T-helper 2 cell (primary cell): ENCODE measurements around the gene NUP50.

Experiments used
- DNase-seq, 5 experiments: peaks; one replicate each; pipeline versions ENCODE4 v3.0.0 to v3.0.0-alpha.2; 2012 to 2022

Gene NUP50

DNA sequence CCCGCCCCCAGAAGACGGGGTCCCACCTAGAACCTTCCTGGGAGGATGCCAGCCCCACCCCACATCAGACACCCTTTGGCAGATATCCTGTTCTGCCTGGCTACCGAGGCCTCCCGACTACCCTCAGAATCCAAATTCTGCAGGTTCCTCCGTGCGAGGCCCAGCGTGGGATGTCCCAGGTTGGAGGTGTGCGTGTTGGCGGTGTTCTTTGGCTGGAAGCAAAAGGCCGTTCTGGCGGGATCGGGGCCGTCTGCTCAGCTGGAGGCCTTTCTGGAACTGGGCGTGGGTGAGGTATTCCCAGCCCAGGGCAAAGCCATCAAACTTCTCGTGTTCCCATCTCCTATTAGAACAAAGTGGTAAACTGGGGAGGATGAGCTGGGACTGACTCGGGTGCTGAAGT, 32.6 kb downstream of the NUP50 start:
- DNase-seq = no peak

DNA sequence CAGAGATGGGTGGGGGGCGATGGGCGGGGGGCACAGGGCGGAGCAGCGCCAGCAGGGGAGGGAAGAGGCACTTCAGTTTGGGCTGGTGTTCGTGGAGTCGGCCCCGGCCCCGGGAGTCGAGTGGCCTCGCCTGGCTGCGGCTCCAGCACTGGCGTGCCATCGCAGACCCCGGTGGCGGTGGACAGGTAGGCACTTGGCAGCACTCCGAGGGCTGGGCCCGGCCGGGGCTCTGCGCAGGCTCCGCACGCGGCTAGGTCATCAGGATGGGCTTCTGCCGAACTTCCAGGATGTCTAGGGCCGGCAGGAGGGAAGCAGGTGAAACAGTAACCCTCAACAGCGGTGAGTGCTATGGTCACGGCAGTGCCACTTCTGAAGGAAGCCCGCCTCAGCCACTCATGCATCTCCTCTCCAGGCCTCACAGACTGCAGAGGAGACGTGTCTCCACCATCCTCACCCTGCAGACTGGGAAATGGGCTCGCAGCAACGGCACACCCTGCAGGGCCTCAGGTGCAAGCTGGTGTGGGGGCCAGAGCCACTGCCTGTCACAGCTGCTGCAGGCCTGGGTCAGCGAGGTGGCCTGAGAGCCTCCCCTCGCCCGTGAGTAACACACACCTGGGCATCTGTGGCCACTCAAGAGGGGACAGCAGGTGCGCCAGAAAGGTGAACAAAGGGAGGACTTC, 33.3 kb downstream of the NUP50 start:
- no peak for DNase-seq

DNA sequence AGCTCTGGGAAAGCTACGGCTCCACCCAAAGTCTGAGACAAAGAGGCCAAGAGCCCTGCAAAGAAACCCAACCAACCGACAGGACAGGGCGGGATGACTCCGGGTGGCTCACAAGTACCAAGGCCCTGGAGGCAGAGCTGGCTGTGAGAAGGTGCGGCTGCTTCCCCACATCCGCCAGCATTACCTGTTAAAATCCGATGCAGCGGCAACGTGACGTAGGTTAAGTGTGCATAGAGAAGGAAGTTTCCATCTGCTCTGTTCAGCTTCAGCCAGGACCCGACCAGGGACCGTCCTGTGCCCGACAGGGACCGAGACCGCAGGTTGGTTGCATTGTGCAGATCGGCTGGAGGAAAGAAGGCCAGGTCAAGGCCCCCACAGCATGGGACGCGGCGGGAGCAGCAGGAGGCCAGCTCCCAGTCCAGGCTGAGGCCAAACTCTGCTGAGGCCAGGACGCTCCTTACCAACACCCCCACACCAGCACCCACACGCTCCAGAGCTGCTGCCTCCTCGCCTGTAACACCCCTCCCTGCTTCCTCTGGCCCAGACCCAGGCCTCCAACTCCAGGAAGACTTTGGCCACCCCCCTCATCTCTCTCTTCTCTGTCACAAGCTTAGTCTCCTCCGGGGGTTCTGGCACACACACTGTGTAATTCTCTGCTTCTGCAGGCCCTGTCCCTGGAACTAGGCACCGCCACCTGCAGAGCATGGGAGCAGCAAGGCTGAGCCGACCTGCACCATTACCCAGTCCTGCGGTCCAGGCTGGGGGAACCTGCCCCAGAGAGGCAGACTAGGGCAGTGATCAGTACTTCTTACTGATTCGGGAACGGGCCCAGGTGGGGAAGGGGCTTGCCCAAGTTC, 34.1 kb downstream of the NUP50 start:
- DNase-seq = no peak

DNA sequence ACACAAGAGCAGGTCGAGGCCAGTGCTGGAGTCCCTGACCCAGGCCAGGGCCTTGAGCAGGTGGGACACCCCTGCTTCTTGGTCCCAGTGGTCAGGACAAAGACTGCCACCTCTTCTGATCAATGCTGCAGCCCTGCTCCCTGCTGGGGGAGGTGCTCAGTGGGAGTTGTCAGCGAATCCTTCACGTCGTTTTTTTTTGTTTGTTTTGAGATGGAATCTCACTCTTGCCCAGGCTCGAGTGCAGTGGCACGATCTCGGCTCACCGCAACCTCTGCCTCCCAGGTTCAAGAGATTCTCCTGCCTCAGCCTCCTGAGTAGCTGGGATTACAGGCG, 34.7 kb downstream of the NUP50 start:
- no peak for DNase-seq

DNA sequence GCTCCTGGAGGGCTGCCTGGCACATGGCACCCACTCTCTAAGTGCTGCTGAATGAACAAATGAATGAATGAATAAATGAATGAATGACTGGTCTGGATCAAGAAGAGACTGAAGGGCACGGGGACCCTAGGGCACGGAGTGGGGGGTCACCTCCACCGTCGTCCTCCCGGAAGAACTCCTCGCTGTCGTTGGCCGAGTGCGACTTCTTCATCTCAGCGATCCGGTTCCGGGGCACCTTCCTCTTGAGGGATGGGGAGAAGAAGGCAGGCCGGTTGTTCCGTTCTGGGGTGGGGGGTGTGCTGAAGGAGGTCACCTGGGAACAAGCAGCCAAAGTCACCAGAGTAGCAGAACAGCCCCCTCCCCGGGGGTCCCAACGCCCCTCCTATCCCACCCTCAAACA, 36.0 kb downstream of the NUP50 start:
- DNase-seq = no peak

DNA sequence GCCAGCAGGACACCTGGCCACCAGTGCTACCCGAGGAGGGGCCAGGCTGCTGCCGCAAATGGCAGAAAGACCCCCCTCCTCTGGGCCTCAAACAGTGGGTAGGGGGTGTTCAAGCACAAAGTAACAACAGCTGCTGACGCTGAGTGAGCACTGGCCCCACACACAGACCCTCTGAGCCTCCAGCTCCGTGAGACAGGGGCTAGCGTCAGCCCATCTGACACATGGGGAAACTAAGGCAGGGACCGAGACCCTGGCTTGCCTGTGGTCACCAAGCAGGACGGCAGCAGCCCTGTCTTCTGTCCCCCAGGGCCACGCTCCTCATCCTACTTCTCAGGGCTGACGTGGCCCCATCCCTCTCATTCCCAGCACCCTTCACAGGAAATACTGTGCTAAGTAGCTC, 36.5 kb downstream of the NUP50 start:
- DNase-seq = no peak

DNA sequence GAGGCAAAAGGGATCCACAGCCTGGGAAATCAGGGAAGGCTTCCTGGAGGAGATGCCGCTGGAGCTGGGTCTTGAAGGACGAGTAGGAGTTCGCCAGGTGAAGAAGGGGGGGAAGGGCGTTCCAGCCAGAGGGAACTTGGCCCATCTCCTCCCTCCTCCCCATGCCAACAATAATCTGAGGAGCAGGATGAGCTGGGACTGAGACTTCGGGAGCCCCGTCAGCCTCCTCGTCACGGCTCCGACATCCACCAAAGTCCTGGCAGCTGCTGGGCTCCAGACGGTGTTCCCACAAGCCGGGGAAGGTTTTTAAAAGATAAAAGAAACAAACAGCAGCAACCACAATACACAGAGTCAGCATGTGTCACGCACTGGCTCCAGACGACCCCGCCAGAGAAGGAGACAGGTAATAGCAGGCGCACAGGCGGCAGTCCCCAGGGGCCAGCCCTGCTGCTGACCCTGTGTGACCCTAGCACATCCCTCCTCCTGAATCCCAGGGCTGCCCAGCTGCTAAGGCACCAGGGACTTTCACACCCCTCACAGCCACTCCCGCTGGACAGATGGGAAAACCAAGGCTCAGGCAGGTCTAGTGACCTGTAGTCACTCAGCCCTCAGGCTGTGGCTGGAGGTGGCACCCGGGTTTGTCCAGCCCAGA, 37.3 kb downstream of the NUP50 start:
- no peak for DNase-seq

DNA sequence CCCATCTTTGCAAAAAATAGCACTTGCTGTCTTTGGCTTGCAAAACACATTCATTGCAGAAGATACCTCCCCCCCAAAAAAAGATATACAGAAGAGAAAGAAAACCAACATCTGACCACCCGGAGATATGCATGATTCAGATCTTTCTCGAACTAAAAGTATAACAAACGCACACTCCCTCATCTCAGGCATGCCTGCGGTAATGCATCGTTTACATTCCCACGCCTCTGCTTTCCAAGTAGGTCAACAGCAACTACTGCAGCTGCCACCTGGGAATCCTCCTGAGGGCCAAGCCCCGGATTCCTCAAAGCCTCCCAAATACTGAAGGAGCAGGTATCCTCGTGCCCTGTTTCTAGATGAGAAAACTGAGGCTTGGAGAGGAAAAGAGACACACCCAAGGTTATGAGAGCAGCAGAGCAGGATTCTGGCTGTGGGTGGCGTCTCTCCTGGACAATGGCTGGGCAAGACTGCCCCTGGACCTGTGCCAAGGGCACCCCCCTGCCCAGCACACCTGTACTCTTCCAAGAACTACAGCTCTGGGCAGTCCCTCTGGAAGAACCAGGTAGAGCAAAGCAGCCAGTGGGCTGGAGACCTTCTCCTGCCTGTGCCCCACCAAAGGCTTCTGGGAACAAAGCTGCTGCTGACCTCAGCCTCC, 38.1 kb downstream of the NUP50 start:
- DNase-seq = no peak

DNA sequence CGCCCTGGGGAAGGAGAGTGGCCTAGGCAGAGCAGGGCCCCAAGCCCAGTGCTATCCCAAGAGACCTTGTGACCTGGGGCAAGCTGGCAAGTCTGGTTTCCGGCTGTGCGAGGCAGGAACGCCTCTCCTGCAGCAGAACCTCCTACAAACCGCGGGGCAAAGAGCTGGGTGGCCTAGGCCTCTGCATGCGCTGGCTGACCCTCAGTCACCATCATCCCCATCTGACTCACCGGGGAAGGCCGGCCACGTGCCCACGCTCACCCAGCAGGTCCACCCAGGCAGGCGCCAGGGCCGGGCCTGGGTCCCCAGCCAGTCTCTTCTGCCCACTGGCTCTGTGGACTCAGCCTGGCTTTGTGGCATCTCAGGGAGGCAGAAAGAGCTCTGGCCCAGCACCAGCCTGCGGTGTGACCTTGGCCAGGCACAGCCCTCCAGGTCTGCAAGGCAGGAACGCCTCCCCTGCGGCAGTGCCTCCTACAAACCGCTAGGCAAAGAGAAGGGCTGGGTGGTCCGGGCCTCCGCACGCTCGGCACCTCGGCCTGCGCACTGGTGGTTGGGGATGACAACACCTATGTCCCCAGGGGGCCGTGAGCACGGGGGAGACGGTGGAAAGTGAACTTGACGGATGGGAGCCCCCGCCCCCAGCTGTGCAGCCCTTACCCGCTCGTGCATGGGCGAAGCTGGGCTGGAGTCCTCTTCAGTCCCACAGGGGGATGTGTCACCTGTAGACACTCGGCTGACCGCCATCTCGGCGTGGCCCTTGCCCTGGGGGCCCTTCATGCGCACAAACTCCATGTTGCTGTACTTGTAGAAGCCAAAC, 38.8 kb downstream of the NUP50 start:
- no peak for DNase-seq

DNA sequence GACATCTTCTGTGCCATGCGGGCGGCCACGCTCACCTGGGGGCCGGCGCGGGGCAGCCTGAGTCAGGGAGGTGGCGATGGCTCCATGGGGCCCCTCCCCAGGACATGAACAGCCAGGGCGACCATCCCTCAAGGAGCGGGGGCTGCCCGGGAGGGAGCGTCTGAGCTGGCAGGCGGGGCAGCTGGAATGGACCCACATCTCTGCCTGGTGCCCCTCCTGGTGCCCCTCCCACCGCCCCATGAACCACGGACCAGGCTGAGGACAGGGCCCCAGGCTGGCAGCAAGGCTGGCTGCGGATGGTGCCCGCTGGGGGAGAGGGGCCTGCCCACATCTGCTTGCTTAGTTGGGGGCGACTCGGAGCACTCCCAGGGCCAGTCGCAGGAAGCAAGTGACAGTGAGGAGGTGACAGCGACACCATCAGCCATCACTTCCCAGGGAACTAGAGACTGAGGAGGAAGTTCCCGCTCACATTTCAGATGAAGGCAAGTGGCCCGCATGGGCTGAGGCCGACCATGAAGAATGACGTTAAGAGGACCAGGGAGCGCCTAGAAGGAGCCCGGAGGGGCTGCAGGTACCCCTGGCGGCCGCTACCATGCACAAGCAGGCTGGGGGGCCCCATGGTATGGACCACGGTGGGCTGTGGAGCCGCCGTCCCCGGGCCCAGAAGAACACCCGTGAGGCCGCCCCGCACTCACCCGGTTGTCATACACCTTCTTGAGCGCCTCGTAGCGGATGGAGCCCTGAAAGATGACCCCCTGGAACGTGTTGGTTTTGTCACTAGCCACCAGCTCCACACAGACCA, 39.6 kb downstream of the NUP50 start:
- no peak for DNase-seq

DNA sequence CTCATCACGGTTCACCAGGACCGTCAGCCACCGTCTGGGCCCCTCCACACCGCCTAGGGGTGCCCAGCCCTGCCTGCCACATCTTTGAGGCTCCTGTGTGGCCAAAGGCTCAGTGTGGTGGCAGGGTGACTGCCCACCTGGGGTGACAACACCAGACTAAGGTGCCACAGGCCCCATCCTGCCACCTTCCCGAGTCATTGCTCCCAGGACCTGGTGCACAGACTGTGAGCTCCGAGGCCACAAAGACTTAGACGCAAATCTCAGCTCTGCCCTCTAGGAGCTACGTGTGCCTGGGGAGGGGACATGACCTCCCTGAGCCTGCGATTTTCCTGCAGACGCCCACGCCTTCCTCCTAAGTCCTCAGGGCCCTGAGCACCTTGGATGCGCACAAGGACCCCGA, 40.5 kb downstream of the NUP50 start:
- no peak for DNase-seq

DNA sequence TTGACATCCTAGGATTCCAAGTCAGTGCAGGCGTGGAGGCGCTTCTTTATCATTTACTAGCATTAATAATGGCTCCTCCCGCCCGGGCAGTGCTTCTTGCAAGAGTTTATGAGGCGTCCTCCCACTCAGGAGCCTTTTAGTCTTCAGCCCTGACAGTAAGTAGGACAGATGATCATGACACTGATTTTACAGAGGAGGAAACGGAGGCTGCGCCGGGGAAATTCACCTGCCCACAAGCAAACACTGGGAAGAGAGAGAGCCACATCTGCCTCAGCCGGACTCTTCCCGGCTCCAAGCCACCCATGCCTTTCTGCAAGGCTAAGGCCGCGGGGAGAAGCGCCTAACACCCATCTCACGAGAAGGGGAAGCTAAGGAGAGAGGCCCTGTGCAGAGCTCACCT, 41.1 kb downstream of the NUP50 start:
- no peak for DNase-seq

DNA sequence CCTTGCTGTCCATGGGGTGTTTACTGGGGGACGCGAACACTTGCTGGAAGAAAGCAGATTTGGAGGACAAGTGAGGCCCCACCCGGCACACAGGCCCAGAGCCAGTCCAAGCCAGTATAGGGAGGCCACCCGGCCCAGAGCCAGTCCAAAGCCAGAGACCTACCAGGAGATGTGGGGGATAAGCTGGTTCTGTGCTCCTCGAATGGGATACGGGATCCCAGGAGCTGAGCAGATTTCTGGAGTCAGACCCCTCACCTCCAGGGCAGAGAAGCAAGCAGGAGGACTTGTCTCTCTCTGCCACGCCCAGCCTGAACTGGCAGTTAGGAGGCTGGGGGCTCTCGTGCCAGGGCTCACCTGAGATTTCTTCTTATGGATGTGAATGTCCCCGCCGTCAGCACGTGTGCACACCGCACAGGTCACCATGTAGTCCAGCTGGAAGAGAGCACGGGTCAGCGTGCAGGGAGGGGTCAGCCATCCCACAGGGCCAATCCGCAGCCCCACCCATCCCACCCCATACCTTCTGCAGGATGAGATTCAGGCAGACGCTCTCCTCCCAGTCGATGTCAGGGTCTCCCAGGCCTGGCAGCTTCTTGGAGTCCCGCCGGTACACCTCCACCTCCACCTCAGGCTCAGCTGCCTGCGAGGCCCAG, 41.7 kb downstream of the NUP50 start:
- DNase-seq = no peak

DNA sequence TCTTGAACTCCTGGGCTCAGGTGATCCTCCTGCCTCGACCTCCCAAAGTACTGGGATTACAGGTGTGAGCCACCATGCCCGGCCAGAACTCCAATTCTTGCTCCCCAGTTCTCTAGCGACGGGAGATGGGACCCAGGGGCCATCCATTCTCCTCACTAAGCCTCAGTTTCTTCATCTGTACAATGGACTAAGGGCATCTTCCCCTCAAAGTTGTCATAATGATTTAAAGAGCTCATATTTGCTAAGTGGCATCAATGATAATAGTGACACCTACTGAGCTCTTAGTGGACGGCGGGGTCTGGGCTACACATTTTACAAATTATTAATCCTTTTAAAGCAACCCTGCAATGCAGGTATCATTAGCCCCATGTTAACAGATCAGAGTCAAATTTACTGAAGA, 42.5 kb downstream of the NUP50 start:
- DNase-seq = no peak

DNA sequence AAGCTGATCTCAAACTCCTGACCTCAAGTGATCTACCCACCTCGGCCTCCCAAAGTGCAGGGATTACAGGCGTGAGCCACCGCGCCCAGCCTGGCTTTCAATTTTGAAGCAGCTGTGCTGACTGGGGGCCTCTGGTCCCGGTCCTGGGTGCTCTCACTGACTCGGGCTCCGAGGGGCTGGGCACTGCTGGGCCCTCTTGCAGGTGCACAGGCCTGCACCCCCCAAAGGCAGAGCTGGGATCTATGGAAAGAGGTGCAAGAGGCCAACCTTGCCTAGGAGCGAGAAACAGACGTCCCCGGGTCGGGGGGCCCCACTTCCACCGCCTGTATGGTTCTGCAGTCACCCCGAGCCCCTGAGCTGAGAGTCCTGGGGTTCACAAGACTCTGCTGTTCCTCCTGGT, 43.8 kb downstream of the NUP50 start:
- DNase-seq = no peak

DNA sequence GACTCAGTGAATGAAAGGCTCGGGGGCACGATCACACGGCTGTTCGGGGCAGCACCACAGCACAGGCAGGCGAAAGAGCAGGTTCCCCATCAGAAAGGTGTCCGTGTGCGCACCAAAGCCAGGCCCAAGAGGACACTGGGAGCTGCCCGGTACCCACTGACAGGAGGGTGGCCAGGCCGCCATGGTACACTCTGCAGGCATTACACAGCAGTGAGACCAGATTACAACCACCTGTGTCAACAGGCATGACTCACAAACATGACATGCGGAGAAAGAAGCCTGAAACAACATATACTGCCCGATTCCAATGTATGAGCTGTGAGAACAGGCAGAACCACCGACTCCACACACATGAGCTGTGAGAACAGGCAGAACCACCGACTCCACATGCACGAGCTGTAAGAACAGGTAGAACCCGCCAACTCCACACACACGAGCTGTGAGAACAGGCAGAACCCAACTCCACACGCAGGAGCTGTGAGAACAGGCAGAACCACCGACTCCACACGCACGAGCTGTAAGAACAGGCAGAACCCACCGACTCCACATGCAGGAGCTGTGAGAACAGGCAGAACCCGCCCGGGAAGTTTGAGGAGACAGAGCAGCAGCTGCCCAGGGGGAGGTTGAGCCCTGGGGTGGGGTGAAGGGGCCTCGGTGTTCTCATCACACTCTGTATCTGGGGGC, 44.4 kb downstream of the NUP50 start:
- DNase-seq = no peak

DNA sequence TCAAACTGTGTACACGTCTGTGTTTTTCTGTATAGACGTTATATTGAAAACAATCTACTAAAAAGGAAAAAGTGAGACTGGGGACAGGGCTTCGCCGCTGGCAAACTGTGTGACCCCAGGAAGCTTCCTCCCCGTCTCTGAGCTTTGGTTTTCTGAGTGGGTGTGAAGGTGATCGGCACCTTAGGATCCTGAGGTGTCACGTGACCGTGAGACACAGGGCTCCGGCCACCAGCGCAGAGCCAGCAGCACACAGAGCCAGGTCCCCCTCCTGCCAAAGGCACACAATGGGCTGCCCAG, 44.9 kb downstream of the NUP50 start:
- DNase-seq = no peak

DNA sequence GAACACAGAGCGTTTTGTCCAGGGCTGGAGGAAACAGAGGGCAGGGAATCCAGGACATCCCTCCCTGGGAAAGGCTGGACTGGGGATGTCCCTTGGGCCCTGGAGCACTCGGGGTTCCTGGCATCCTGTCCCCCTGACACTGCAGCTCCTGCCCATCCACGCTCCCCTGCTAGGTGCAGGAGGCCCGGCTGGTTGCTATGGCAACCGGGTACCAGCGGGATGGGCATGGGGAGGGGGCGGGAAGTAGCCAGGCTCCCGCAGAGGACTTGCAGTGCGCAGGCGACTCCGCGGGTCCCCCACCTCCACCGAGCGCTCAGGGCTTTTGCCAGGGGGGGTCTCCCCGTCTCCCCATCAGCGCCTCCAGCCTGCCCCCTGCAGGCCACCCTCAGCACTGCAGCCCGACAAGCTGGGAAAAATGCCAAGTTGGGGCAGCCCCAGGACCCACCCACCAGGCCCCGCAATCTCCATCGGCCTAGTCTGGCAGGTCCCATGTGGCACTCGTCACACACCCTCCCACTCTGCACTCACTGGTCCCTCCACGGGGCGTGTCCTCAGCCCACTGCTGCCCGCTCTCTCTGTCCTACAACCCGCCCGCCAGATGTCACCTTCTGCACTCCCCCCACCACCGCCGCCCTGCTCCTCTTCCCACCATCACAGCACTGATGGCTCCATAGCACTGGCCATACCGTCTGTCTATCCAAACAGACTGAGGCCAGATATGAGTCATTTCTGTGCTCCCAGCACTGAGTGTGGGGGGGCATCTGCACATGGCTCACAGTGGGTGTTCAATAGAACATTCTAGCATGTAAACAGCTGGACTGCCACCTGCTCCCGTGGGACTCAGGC, 45.5 kb downstream of the NUP50 start:
- no peak for DNase-seq

DNA sequence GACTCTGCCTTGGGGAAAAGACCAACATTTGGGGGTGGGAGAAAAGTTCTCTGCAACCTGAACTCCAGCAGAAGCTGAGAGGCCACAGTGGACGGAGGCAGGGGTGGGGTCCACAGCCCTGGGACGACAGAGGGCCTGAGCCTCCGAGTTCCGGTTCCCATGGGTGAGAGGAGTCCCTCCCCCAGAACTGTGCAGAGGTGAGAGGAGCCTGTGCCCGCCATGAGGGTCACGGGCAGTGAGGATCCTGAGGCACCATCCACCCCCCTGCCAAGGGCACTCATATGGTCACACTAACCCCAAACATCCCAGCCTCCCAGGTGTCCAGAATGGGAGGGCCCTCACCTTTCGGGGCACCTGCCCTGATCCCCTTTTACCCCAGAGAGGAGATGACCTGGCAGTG, 46.4 kb downstream of the NUP50 start:
- no peak for DNase-seq

DNA sequence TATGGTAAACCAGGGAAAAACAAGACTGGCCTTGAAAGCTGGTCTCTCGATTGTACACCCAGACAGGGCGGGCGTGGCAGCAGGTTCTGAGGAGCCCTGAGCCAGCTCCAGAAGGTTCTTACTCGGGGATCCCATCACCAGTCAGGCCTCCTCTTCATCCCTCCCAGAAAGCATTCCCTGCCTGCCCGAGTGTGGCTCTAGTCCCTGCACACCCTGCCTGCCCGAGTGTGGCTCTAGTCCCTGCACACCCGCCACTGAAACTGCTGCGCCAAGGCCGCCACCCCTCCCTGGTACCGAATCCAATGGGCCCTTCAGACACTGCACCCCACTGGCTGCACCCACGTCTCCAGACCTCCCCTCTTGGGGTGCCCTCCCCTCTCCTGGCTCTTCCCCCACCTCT, 46.9 kb downstream of the NUP50 start:
- DNase-seq = no peak
